Large intestine (tissue), 12 donors: ENCODE data around the gene SMG6. TPM values are rescaled to one million over a fixed set of nuclear protein-coding genes. Genes with fewer than 3 reads are reported as not detected.

Source experiments
- DNase-seq, 2 donors: peaks; one replicate each; pipeline versions ENCODE4 v3.0.0 to v3.0.0-alpha.2; 2013
- H3K27ac ChIP-seq: one replicate; pipeline ENCODE4 v1.5.1; 2013; ENCODE audit warnings: low read length
- H3K27me3 ChIP-seq: 2 replicates; pipeline ENCODE4 v1.6.1; 2013; ENCODE audit warnings: low read length; ENCODE audit not compliant: control insufficient read depth, insufficient read depth
- H3K36me3 ChIP-seq: 2 replicates; pipeline ENCODE4 v1.6.1; 2013; ENCODE audit warnings: low read length; ENCODE audit not compliant: control insufficient read depth, insufficient read depth
- H3K4me1 ChIP-seq: one replicate; pipeline ENCODE4 v1.6.1; 2013; ENCODE audit warnings: low read length; ENCODE audit not compliant: control insufficient read depth, insufficient read depth
- H3K4me3 ChIP-seq: one replicate; pipeline ENCODE4 v1.5.1; 2013; ENCODE audit warnings: low read length
- H3K9me3 ChIP-seq: one replicate; pipeline ENCODE4 v1.6.1; 2013; ENCODE audit warnings: mild to moderate bottlenecking, low read depth, low read length, moderate library complexity; ENCODE audit not compliant: control insufficient read depth
- WGBS: methylation state at CpG from one replicate; pipeline ENCODE4 v1.1.5; 2013; ENCODE audit warnings: low lambda C conversion rate; ENCODE audit not compliant: insufficient coverage; 5-methylcytosine and 5-hydroxymethylcytosine counted together
- long read RNA-seq, 11 donors: transcript quantifications; one replicate each; lab custom pipeline, GENCODE V29; 2026
- polyA plus RNA-seq: library from polyadenylated mRNA; unstranded; fragments of 120-200 nt; gene quantifications from one replicate; pipeline ENCODE4 v1.2.1, GENCODE V29; 2013

SMG6 gene
- polyA plus RNA-seq = 18.0 TPM
- long read RNA-seq, donor 1, transcript SMG6-215 (1 exons, 2,419 nt) = major isoform, 6 of 6 reads
- long read RNA-seq, donor 1, partial matches to known transcripts = 0 of 6 reads
- long read RNA-seq, donor 1, other reads (novel, unspliced or antisense) = 0 of 6 reads
- long read RNA-seq, donor 2, transcript SMG6-215 (1 exons, 2,419 nt) = major isoform, 20 of 20 reads
- long read RNA-seq, donor 2, partial matches to known transcripts = 0 of 20 reads
- long read RNA-seq, donor 2, other reads (novel, unspliced or antisense) = 0 of 20 reads
- long read RNA-seq, donor 3 = 0 reads
- long read RNA-seq, donor 4, partial matches to known transcripts = 0 of 3 reads
- long read RNA-seq, donor 4, other reads (novel, unspliced or antisense) = 0 of 3 reads
- long read RNA-seq, donor 5, transcript SMG6-215 (1 exons, 2,419 nt) = major isoform, 10 of 10 reads
- long read RNA-seq, donor 5, partial matches to known transcripts = 0 of 10 reads
- long read RNA-seq, donor 5, other reads (novel, unspliced or antisense) = 0 of 10 reads
- long read RNA-seq, donor 6, full-length matches to known transcripts = 16 of 16 reads
- long read RNA-seq, donor 6, partial matches to known transcripts = 0 of 16 reads
- long read RNA-seq, donor 6, other reads (novel, unspliced or antisense) = 0 of 16 reads
- long read RNA-seq, donor 7, transcript SMG6-215 (1 exons, 2,419 nt) = major isoform, 11 of 11 reads
- long read RNA-seq, donor 7, partial matches to known transcripts = 0 of 11 reads
- long read RNA-seq, donor 7, other reads (novel, unspliced or antisense) = 0 of 11 reads
- long read RNA-seq, donor 8, full-length matches to known transcripts = 19 of 43 reads
- long read RNA-seq, donor 8, partial matches to known transcripts = 24 of 43 reads
- long read RNA-seq, donor 8, other reads (novel, unspliced or antisense) = 0 of 43 reads
- long read RNA-seq, donor 9, transcript SMG6-215 (1 exons, 2,419 nt) = major isoform, 9 of 9 reads
- long read RNA-seq, donor 9, partial matches to known transcripts = 0 of 9 reads
- long read RNA-seq, donor 9, other reads (novel, unspliced or antisense) = 0 of 9 reads
- long read RNA-seq, donor 10, transcript SMG6-215 (1 exons, 2,419 nt) = major isoform, 17 of 17 reads
- long read RNA-seq, donor 10, partial matches to known transcripts = 0 of 17 reads
- long read RNA-seq, donor 10, other reads (novel, unspliced or antisense) = 0 of 17 reads
- long read RNA-seq, donor 11, transcript SMG6-215 (1 exons, 2,419 nt) = major isoform, 7 of 7 reads
- long read RNA-seq, donor 11, partial matches to known transcripts = 0 of 7 reads
- long read RNA-seq, donor 11, other reads (novel, unspliced or antisense) = 0 of 7 reads

DNA sequence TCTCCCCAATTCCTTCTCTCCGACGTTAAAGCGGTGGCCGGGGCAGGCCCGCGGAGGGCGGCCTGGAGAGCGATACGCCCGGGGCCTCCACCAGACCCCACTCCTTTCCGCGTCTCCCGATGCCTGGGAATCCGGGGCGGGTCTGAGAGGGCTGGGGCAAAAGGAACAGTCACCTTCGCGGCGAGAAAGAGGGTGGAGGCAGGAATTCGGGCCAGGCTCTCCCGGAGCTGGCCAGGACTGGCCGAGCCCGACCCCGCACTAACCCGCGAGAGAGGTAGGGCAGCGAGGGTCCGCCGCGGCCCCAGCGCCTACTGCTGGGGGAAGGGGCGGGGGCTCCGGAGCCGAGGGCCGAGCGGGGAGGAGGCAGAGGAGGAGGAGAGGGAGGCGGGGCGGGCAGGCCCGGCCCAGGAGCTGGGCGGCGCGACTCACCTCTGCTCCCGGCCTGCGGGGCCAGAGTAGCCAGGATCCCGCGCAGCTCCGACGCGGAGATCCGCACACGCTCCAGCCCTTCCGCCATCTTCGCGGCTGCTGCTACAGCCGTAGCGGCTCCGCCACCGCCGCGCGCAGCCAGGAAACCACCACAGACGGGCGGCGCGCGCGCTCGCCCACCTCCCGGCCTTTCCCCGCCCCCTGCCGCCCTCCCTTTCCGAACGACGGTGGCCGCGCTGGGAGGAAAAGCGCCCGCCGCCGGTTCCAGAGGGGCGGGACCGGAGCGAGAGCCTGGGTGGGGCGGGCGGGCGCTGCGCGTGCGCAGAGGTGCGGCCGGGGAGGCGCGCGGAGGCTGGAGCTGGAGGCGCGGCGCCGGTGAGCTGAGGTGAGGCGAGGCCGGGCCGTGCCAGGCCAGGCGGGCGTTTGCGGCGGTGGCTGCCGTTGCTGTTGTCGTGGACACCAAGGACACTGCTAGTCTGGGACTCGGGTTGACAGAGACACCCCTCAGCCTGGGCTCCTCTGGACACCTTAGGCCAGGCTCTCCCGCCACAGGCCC lies at the start of gene SMG6, which contains the start of gene SRR:
Gene SMG6 (minus strand): TSS at position 582 of the 985 bp plus-strand sequence. CDS start 65 bp downstream, at position 517.
Gene SRR (plus strand): TSS at position 747 of the 985 bp plus-strand sequence. CDS start 11,611 bp downstream, outside the sequence.
- no peaks in the 10 kb centered on the region for H3K27me3 ChIP-seq

GRCh38 chr17:2351269-2351668 lies 47.7 kb upstream of the SMG6 start:
- Histone ChIP-seq H3K9me3 (no peaks in the 10 kb centered on the region), H3K4me3 (no peak overlapping the region), H3K36me3 (peaks cover 5% of the 10 kb centered on the region), H3K4me1 (peaks cover 12% of the 10 kb centered on the region), H3K27ac (no peak overlapping the region), H3K27me3 (no peaks in the 10 kb centered on the region)
- no CpG with 5 or more reads among the region's 6 CpGs for WGBS
- DNase-seq = no peak

More for the DNA sequence above, at the start of gene SMG6, which contains the start of gene SRR:
- no peaks in the 10 kb centered on the region for H3K4me1 ChIP-seq
- H3K9me3 ChIP-seq = peaks cover 3% of the 10 kb centered on the region
- whole genome bisulfite sequencing = no CpG with 5 or more reads among the region's 108 CpGs
- peak within 1 kb of the TSS; percentile 95 for H3K27ac ChIP-seq
- peaks cover 19% of the 10 kb centered on the region for H3K36me3 ChIP-seq
- DNase-seq = peak; percentile 82 to 95
- peak within 1 kb of the TSS; percentile 99 for H3K4me3 ChIP-seq

- Histone ChIP-seq H3K27ac (peak overlapping the region; percentile 35), H3K27me3 (no peaks in the 10 kb centered on the region), H3K4me1 (peaks cover 22% of the 10 kb centered on the region), H3K36me3 (peaks cover 14% of the 10 kb centered on the region), H3K9me3 (no peaks in the 10 kb centered on the region), H3K4me3 (no peak overlapping the region)
- 60% methylated on average over 1 of the region's 11 CpGs for WGBS
- DNase-seq = peak; percentile 69 to 80
Observed at GRCh38 chr17:2347805-2348685, 44.5 kb upstream of the SMG6 start.

- DNase-seq = no peak
- peaks cover 23% of the 10 kb centered on the region for H3K4me1 ChIP-seq
- no peak overlapping the region for H3K4me3 ChIP-seq
- peaks cover 16% of the 10 kb centered on the region for H3K36me3 ChIP-seq
- no peak overlapping the region for H3K27ac ChIP-seq
- H3K9me3 ChIP-seq = no peaks in the 10 kb centered on the region
- no CpG with 5 or more reads among the region's 8 CpGs for WGBS
- no peaks in the 10 kb centered on the region for H3K27me3 ChIP-seq
Observed at GRCh38 chr17:2346475-2346874, 42.9 kb upstream of the SMG6 start.

DNA sequence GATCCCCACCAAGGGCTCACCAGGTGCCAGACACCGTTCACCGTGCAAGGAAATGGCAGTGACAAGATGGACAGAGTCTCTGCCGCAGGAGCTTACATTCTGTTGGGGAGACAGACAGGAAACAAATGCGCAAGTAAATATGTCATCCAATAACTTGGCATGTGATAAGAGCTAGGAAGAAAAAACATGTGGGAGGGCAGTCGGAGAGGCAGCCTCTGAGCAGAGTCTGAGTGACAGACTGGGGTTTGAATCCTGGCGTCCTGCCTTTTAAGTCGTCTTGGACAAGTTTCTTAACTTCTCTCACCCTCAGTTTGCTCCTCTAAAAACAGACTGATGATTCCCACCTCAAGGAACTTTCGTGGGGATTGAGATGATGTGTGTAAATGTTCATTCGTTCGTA lies 40.9 kb upstream of the SMG6 start:
- Histone ChIP-seq H3K27ac (no peak overlapping the region), H3K9me3 (no peaks in the 10 kb centered on the region), H3K4me3 (no peak overlapping the region), H3K4me1 (peaks cover 23% of the 10 kb centered on the region), H3K36me3 (peaks cover 13% of the 10 kb centered on the region), H3K27me3 (no peaks in the 10 kb centered on the region)
- no CpG with 5 or more reads among the region's 10 CpGs for WGBS
- DNase-seq = no peak

DNA sequence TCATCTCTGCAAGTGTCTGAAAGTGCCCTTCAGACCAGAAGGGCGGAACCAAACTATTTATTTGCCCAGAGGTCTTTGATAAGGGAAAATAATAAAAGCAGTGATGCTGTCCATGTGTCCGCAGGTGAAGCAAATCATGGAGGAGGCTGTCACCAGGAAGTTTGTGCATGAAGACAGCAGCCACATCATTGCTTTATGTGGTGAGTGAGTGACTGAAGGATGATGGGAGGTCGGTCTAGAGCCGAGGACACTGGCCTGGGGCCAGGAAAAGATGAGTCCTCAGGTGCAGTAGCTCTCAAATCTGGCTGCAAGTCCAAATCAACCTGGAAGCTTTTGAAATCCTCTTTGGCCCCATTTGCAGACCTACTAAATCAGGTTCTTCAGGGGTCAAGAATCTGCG lies 39.8 kb upstream of the SMG6 start:
- Histone ChIP-seq H3K27me3 (no peaks in the 10 kb centered on the region), H3K9me3 (no peaks in the 10 kb centered on the region), H3K4me3 (no peak overlapping the region), H3K4me1 (peaks cover 20% of the 10 kb centered on the region), H3K36me3 (peaks cover 11% of the 10 kb centered on the region), H3K27ac (peak overlapping the region; percentile 4)
- WGBS = no CpG with 5 or more reads among the region's 5 CpGs
- DNase-seq = peak; percentile 62 to 74

DNA sequence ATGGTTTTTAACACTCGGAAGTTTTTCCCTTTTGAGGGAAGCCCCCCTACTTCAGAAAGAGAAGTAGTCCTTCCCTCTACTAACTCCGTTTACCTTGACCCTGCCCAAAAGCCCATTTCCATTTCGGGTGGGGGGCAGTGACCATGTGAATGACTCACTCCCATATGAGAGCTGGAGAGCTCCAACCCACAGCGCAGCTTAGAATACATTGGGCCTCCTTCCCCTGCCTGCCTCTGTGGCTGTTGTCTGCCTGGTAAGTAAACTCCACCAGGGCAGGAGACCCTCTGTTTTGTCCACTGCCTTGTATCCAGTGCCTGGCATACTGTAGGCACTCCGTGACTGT lies 34.7 kb upstream of the SMG6 start:
- Histone ChIP-seq H3K4me3 (peak overlapping the region; percentile 54), H3K4me1 (peaks cover 15% of the 10 kb centered on the region), H3K27me3 (no peaks in the 10 kb centered on the region), H3K9me3 (no peaks in the 10 kb centered on the region), H3K27ac (no peak overlapping the region), H3K36me3 (peaks cover 22% of the 10 kb centered on the region)
- WGBS = no CpG with 5 or more reads among the region's 5 CpGs
- DNase-seq = no peak

DNA sequence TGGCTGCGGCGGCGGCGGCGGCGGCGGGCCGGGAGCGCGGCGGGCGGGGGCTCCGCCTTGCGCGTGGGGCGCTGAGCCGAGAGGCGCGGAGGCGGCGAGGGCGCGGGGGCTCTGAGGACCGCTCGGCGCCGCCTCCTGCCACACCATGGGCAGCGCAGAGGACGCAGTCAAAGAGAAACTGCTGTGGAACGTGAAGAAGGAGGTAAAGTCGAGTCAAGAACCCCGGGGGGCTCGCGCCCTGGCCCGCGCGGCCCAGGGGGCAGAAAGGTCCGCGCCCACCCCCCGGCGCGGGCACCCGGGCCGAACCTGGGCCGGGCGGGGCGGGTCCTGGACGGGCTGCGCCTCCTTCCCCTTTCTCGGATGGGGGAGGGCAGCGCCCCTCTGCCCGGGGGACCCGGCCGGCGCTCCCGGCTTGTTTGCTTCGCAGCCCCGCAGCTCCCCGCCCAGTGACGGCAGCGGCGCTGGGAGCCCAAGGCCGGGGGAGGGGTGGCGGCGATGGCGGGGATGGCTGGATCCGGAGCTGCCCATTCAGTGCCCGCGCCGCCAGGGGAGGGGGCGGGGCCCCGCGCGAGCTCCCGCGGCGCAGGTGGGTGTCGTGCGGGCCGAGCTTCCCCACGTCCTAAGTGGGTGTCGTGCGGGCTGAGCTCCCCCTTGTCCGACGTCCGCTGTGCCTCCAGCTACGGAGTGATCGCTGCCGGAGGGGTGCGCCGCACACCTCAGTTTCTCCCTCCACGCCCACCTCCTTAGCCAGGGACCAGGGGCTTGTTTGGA lies 34.1 kb upstream of the SMG6 start:
- WGBS = no CpG with 5 or more reads among the region's 92 CpGs
- H3K9me3 ChIP-seq = no peaks in the 10 kb centered on the region
- no peak overlapping the region for H3K27ac ChIP-seq
- H3K27me3 ChIP-seq = no peaks in the 10 kb centered on the region
- H3K4me3 ChIP-seq = peak overlapping the region; percentile 54
- peak; percentile 44 to 68 for DNase-seq
- peaks cover 11% of the 10 kb centered on the region for H3K4me1 ChIP-seq
- H3K36me3 ChIP-seq = peaks cover 27% of the 10 kb centered on the region
